ENCODE data around the gene EZH1.

The EZH1 gene

GRCh38 chr17:42682722-42683403, 62.0 kb downstream of the EZH1 start:
- DNase-seq (ENCODE audit: low read depth): no peak

DNA sequence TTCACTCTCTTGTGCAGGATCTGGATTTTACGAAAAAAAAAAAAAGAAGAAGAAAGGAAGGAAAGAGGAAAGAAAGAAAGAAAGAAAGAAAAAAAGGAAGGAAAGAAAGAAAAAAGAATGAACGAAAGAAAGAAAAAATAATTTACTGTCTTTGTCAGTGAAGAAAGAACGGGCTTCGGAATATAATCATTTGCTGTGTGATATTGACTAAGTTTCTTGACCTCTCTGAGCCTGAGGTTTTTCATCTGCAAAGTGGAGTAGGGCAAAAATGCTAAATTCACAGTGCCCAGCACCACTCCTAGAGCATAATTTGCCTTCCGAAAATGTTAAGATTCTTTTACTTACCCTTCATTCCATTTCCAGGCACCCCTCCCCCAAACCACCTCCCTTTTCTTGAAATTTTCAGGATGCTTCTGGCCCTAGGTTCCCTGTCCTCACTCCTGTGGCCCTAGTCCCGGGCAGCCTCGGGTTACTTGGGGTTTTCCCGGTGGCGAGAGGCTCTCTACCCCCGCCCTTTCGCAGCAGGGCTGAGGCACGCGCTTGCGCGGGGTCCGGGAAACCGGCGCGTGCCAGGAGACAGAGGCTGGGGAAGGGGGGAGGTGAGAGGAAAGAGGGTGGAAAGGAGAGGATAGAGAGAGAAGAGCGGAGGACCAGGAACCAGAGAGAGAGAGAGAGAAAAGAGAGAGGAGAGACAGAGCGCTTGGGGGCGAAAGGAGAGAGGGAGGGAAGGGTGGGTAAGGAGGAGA, 62.7 kb downstream of the EZH1 start, which contains the start of gene CNTNAP1:
Gene CNTNAP1 (plus strand): TSS at position 556 of the 746 bp plus-strand sequence. CDS start 299 bp downstream, outside the sequence.
- DNase-seq (ENCODE audit: low read depth): no peak

DNA sequence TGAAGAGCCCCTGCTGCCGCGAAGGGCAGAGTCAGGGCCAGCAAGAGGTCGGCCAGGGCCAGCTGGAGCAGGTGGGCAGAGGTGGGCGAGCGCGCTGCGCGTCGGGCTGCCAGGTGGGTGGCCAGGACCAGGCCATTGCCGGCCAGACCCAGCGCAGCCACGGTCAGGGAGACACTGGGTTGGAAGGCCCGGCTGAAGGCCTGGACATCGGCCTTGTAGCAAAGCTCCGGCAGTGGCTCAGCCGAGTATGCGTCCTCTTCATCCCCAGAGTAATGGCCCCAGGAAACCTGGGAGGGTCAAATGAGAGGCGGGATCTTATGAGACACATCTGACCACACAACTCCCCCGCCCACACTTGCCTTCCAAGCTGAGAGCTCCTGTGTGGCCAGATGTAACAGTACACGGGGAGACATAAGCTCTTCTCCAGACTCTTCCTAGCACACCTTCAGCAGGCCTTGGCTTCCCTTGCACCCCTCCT, 64.5 kb downstream of the EZH1 start:
- no peak for DNase-seq (ENCODE audit: low read depth)

DNA sequence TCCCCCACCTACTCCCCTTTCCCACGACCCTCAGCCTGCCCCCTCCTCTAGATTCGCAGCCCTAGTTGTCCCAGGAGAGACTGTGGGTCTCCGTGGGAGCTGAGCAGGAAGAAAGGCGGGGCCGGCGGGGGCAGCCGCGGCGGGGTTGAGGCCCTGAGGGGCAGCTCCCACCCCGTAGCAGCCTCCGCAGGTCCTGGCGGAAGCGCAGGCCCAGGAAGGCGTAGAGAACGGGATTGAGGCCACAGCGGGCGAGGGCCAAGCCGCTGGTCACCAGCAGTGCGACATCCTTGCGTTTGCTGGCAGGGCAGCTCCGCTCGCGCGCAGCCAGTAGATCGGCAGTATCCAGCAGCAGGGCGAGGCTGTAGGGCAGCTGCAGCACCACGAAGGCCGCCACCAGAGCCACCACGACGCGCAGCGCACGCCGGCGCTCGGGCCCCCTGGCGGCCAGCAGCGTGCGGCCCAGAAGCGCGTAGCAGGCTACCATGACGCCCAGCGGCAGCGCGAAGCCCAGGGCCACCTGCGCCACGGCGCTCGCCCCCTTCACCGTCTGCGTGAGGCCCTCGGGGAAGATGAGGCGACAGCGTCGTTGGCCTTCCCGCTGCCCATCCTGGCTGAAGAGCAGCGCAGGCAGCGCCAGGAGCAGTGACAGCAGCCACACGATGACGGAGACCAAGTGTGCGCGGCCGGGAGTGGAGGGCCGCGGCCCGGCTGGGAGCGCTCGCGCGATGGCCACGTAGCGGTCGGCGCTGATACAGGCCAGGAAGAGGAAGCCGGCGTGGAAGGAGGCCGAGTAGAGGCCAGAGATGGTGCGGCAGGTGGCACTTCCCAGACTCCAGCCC, 65.1 kb downstream of the EZH1 start:
- DNase-seq (ENCODE audit: low read depth): peak; percentile 57

DNA sequence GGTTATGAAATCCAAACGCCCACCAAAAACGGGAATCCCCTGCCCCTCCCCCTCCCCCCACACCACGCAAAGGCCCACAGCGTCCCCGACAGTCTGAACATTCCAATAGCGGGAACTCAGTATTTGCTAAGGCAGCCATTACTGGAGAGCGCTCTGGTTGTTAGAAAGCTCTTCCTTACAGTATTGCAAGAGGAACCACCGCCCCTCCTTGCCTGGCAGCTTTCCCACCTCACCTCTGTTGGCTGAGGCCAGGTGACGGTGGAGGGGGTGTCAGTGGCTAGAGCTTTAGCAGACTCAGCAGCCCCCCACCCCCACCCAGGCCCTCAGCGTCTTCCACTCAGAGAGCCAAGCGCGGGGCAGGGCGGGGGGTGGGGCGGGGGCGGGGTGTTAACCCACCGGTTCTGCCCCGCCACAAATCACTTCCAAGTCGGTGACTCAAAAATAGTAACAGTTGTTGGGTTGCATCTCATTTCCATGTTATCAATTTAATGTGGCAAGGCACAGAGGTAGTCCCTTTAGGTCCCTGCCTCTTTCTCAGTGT, 65.8 kb downstream of the EZH1 start:
- DNase-seq (ENCODE audit: low read depth): no peak

DNA sequence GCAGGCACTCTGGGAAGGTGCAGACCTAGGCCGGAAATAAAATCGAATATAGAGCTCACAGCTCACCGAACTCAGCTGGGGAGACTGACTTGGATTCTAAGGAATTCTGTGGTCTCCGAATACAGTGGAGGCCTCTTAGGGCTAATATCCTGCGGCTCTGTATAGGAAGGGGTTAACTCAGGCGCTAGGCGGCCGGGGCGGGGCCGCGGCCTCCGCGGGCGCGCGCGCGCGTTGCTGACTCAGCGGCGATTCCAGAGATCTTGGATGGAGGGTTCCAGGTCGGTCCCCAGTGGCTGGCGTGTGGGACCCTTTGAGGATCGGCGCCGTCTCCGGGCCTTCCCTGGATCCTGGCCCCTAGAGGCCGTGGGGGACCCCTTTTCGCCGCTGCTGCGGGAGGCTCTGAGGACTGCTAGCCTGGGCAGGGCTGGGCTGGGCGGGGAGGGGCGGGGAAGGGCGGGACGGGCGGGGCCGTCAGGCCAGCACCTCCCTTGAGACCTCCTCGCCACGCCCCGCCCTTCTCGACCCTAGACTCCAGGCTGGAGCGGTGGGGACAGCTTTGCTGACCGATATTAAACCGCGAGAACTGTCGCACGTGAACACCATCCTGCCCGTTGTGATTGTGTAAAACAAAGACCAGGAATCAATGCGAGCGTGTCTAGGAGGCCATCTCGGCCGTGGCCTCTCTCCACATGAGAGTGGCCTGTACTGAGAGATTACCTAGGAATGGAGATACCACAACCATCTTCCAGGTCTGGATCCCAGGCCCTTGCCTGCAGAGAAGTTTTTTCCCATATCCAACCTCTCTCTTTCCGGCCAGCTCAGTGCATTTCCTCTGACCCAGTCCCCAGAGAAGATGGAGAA, 66.7 kb downstream of the EZH1 start:
- peak; percentile 61 for DNase-seq (ENCODE audit: low read depth)

GRCh38 chr17:42677012-42677857, 67.6 kb downstream of the EZH1 start:
- DNase-seq (ENCODE audit: low read depth): peak; percentile 98

DNA sequence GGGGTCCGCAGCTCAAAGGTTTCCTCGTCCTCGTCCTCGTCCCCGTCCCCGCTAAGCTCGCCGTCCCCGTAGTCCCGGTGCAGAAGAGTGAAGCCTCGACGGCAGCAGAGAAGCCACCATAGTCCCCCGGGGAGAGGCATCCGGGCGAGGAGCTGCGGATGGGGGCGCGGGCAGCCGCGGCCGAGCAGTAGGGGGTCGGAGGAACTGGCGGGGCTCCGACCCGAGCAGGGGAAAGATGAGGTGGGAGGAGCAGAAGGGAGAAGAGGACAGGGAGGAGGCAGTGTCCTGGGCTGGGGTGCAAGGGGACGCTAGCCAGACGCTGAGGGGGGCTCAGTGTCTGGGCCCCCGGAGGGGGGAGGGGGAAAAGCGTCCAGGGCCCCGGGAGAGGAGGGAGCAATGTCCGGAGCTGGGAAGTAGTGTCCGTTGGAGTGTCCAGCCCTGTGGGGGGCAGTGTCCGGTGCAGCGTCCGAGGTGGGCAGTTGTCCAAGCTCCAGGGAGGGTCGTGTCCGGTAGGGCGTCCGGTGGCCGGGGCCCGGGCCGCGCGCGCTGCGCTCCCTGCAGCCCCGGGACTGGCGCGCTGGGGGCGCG, 68.3 kb downstream of the EZH1 start, which contains the start of gene PLEKHH3:
Gene PLEKHH3 (minus strand): TSS at position 571 of the 588 bp plus-strand sequence. CDS start 431 bp downstream, at position 140.
- no peak for DNase-seq (ENCODE audit: low read depth)

DNA sequence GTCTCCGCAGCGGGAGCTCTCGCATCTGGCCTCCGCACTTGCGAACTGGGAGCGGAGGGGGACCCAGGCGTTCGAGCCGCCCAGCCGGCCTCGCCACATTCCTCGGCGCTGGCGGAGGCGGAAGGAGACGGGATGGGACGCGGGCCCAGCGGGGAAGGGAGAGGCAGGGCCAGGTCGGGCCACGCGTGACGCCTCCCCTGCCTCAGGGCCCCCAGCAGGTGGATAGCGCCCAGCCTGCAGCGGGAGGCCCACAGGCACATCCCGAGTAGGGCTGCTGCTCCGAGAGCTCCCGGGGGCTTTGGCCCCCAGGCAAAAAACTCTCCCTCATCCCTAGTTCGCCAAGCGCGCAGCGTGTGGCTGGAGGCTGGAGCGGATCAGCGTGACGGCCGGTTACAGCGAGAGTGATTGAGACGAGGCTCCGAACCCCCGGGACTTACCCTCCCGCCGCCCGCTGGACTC, 68.8 kb downstream of the EZH1 start:
- no peak for DNase-seq (ENCODE audit: low read depth)

DNA sequence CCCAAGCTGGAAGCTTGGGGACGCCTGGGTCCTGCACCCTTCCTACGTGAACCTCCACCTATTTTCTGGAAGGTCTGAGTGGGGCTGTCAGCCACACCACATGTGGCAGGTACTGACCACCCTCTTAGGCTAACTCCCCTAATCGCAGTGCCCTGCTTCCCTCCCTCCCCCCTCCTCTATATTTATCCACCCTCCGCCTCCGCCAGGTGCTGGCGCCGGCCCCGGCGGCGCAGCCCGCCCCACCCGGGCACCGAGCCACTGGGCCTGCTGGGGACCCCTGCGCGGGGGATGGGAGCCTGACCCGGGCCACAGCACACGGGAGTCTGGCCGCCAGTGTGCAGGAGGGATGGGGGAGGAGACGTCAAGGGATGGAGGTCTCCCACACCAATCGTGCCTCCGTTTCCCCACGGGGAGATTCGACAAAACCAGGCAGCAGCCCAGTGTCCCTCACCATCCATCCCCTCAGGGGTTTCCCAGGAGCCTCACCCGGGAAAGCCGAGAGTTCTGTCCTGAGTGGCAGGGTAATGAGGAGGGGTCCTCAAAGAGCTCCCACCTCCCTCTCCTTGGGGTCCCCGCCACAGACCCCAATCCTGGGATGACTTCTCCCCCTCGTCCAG, 69.4 kb downstream of the EZH1 start:
- no peak for DNase-seq (ENCODE audit: low read depth)

GRCh38 chr17:42674755-42675347, 70.0 kb downstream of the EZH1 start:
- no peak for DNase-seq (ENCODE audit: low read depth)

DNA sequence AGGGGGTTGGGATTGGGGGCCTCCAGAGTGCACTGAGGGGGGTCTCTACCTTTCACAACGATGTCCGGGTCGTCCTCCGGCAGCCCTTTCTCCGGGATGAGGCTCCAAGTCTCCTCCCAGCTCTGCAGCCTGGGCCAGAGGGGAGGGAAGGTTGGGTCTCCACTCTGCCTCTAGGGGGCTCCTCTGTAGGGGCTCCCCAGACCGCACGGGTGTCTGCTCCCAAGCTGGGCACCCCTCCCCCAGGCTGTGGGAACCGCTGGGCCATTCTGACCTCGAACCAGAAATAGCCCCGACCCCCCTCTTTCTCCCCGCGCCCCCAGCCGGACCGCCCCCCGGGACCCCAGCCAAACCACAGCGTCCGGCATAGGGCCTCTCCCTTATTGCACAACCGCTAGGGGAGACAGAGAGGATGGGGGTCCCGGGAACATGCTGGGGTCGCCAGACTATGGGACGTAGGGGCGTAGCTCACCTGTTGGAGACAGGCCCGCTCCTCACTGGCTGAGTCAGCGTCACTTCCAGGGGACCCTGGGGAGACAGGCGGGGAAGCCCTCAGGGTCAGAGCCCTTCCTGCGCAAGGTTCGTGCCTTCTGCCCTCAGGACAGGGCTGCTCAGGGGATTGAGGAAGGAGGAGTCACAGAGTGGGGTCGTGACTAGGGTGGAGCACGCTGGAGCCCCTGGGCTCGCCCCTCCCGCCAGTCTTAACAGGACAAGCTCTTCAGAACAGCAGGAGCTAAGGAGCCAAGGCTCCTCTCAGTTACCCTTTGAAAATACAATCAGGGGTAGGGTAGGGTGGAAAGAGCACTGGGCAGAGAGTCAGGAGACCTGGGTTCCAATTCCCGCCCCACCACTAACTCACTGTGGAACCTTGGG, 70.7 kb downstream of the EZH1 start:
- no peak for DNase-seq (ENCODE audit: low read depth)

DNA sequence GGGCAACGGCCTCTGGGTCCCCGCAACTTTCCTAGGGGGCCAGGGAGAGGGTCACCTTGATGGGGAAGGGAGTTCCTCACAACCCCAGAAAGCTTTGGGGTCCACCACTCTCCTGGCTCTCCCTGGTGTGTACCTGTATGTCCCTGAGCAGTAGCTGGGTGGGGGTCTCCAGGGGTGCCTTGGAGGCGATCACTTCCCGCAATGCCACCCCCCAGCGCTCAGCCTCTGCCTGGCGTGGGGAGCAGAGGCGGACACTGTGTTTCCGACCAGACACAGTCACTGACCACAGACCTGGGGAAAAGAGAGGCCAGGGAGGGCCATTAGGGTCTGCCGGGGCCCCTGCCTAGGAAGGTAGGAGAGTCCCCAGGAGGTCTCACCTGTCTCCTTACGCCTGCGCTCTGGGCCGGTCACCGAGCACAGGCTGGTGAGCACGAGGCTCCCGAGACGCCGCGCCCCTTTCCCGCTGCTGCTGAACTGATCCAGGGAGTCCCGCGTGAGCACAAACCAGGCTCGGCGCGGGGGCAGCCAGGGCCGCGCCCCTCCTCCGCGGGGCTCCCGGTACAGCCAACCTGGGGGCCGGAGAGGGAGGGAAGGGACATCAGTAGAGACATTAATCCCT, 71.5 kb downstream of the EZH1 start:
- DNase-seq (ENCODE audit: low read depth): no peak

DNA sequence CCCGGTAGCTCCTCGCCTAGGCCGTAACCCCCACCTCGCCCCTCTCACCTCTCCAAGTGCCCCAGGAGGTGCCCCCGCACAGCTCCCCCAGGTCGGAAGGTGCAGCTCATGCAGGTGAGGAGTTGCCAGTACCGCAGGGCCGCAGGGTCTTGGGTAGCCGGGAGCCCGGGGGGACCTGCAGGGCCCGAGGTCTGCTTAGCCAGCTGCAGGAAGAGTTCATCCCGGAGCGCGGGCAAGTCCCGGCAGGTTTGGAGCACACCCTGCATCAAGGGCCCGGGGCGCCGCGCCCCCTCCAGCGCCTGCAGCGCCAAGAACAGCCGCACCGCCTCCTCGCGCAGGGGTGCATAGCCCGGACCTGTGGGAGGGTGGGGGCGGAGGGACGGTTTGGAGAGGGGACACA, 72.8 kb downstream of the EZH1 start:
- DNase-seq (ENCODE audit: low read depth): no peak

GRCh38 chr17:42670789-42671657, 73.8 kb downstream of the EZH1 start:
- no peak for DNase-seq (ENCODE audit: low read depth)
